SU-DHL-6 (cell line): ENCODE measurements around the gene TLE6.

Experiments
- EZH2phosphoT487 ChIP-seq: fragments of 200-600 bp; sonication (generic), shearing (Covaris generic); conservative IDR thresholded peaks from 2 replicates; pipeline ENCODE4 v1.6.1; 2018; ENCODE audit warnings: mild to moderate bottlenecking, antibody characterized with exemption, low read length, moderate library complexity, mixed read lengths
- TF ChIP-seq, protein P1 (sequence below): fragments of 200-600 bp; sonication (generic); IDR thresholded peaks from one replicate; pipeline ENCODE4 v1.5.1; 2017; ENCODE audit warnings: antibody characterized with exemption, mild to moderate bottlenecking, low read length, moderate library complexity; ENCODE audit not compliant: insufficient read depth, poor library complexity, severe bottlenecking

DNA sequence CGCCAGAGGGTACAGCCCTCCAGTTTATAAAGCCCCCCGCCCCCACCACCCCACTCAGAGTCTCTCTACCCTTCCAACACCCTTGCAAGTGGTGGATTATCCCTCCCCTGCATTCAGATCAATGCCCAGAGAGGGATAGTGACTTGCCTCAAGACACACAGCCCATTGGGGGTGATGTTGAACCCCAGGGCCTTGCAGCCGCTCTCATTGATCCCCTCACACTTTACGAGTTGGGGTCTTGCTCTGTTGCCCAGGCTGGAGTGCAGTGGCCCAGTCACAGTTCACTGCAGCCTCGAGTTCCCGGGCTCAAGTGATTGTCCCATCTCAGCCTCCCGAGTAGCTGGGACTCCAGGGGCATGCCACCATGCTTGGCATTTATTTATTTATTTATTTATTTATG, 40.6 kb downstream of the TLE6 start:
- TF ChIP-seq, protein P1, sequence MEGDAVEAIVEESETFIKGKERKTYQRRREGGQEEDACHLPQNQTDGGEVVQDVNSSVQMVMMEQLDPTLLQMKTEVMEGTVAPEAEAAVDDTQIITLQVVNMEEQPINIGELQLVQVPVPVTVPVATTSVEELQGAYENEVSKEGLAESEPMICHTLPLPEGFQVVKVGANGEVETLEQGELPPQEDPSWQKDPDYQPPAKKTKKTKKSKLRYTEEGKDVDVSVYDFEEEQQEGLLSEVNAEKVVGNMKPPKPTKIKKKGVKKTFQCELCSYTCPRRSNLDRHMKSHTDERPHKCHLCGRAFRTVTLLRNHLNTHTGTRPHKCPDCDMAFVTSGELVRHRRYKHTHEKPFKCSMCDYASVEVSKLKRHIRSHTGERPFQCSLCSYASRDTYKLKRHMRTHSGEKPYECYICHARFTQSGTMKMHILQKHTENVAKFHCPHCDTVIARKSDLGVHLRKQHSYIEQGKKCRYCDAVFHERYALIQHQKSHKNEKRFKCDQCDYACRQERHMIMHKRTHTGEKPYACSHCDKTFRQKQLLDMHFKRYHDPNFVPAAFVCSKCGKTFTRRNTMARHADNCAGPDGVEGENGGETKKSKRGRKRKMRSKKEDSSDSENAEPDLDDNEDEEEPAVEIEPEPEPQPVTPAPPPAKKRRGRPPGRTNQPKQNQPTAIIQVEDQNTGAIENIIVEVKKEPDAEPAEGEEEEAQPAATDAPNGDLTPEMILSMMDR, result no peak
- TF ChIP-seq EZH2phosphoT487, result no peak
